HEK293 (cell line): Measurements from ENCODE around the gene CD44.

Experiments used
- CTCF ChIA-PET: fragments of 350-600 bp; formaldehyde crosslinking; extraction: SDS; loops from one replicate; lab custom pipeline; 2021; ENCODE audit warnings: antibody characterized with exemption; lab: Yijun Ruan, JAX
- POLR2A ChIA-PET: fragments of 300-600 bp; formaldehyde crosslinking; extraction: SDS; loops from one replicate; lab custom pipeline; 2020; ENCODE audit warnings: antibody characterized with exemption, inconsistent platforms; lab: Yijun Ruan, JAX
- H3K27ac ChIP-seq: fragments of 200-500 bp; sonication (Bioruptor generic); 2 replicates; pipeline ENCODE4 v1.5.1; 2014; ENCODE audit warnings: low read depth, low read length, control low read depth, inconsistent platforms; ENCODE audit errors: extremely low read depth
- H3K36me3 ChIP-seq, 2 experiments: fragments of 200-500 bp in 1 of 2; sonication (Bioruptor generic) in 1 of 2; 1 replicate in 1 of 2; 2 replicates in 1 of 2; pipeline ENCODE4 v1.5.1; 2014 to 2017; ENCODE audit warnings: inconsistent platforms in 2 of 2, low read length in 2 of 2; ENCODE audit not compliant: control insufficient read depth in 2 of 2, insufficient read depth in 1 of 2
- H3K4me1 ChIP-seq: fragments of 200-500 bp; sonication (Bioruptor generic); 2 replicates; pipeline ENCODE4 v1.5.1; 2014; ENCODE audit warnings: mild to moderate bottlenecking, low read length, inconsistent platforms; ENCODE audit not compliant: control insufficient read depth, insufficient read depth
- H3K4me3 ChIP-seq: 2 replicates; pipeline ENCODE4 v1.5.1; 2011; ENCODE audit warnings: low read depth, mild to moderate bottlenecking, control low read depth, low read length, moderate library complexity
- H3K9me3 ChIP-seq: fragments of 200-500 bp; sonication (Bioruptor generic); 2 replicates; pipeline ENCODE4 v1.5.1; 2014; ENCODE audit warnings: low read depth, low read length, inconsistent platforms; ENCODE audit not compliant: control insufficient read depth, insufficient read depth
- GLIS2 ChIP-seq: fragments of 450-650 bp; formaldehyde crosslinking; IDR thresholded peaks from 2 replicates; pipeline ENCODE4 v1.5.1; 2016; ENCODE audit warnings: missing biosample characterization, missing genetic modification characterization
- HOXD13 ChIP-seq: sonication (generic); formaldehyde crosslinking; IDR thresholded peaks from 2 replicates; pipeline ENCODE4 v1.8.0; 2022; ENCODE audit warnings: missing genetic modification reagents, borderline replicate concordance
- KLF17 ChIP-seq: fragments of 450-650 bp; formaldehyde crosslinking; IDR thresholded peaks from 2 replicates; pipeline ENCODE4 v1.5.1; 2016; ENCODE audit warnings: missing biosample characterization, missing genetic modification characterization
- PBX3 ChIP-seq: sonication (generic); formaldehyde crosslinking; IDR thresholded peaks from 2 replicates; pipeline ENCODE4 v1.8.1; 2022; ENCODE audit warnings: mild to moderate bottlenecking, moderate library complexity, missing genetic modification reagents
- SETDB1 ChIP-seq: IDR thresholded peaks from one replicate; pipeline ENCODE4 v1.6.1; 2017; ENCODE audit warnings: mild to moderate bottlenecking, low read length, moderate library complexity, mixed read lengths; ENCODE audit not compliant: insufficient read length
- ZFP41 ChIP-seq: fragments of 450-650 bp; formaldehyde crosslinking; IDR thresholded peaks from 2 replicates; pipeline ENCODE4 v1.5.1; 2016; ENCODE audit warnings: missing biosample characterization, missing genetic modification characterization, borderline replicate concordance
- ZNF121 ChIP-seq: fragments of 450-650 bp; formaldehyde crosslinking; IDR thresholded peaks from 2 replicates; pipeline ENCODE4 v1.5.1; 2016; ENCODE audit warnings: missing biosample characterization, missing genetic modification characterization
- ZNF280C ChIP-seq: fragments of 450-650 bp; formaldehyde crosslinking; IDR thresholded peaks from 2 replicates; pipeline ENCODE4 v1.5.1; 2016; ENCODE audit warnings: missing biosample characterization, missing genetic modification characterization
- ZNF280D ChIP-seq: fragments of 450-650 bp; formaldehyde crosslinking; IDR thresholded peaks from 2 replicates; pipeline ENCODE4 v1.5.1; 2016; ENCODE audit warnings: missing biosample characterization, missing genetic modification characterization
- ZNF366 ChIP-seq: fragments of 450-650 bp; formaldehyde crosslinking; conservative IDR thresholded peaks from 2 replicates; pipeline ENCODE4 v1.5.1; 2016; ENCODE audit warnings: missing biosample characterization, missing genetic modification characterization
- ZNF37A ChIP-seq: fragments of 450-650 bp; IDR thresholded peaks from 2 replicates; pipeline ENCODE4 v1.5.1; 2018; ENCODE audit warnings: missing biosample characterization, missing genetic modification characterization
- ZNF394 ChIP-seq: fragments of 450-650 bp; formaldehyde crosslinking; IDR thresholded peaks from 2 replicates; pipeline ENCODE4 v1.5.1; 2016; ENCODE audit warnings: missing biosample characterization, missing genetic modification characterization, mild to moderate bottlenecking, moderate library complexity, borderline replicate concordance
- ZNF529 ChIP-seq: fragments of 450-650 bp; formaldehyde crosslinking; IDR thresholded peaks from 2 replicates; pipeline ENCODE4 v1.5.1; 2017; ENCODE audit warnings: missing genetic modification characterization, missing biosample characterization; ENCODE audit not compliant: insufficient replicate concordance
- ZNF596 ChIP-seq: fragments of 450-650 bp; IDR thresholded peaks from 2 replicates; pipeline ENCODE4 v1.5.0; 2018; ENCODE audit warnings: missing biosample characterization, mild to moderate bottlenecking, missing genetic modification characterization, moderate library complexity
- ZSCAN30 ChIP-seq: fragments of 450-650 bp; IDR thresholded peaks from 2 replicates; pipeline ENCODE4 v1.5.1; 2018; ENCODE audit warnings: missing biosample characterization, mild to moderate bottlenecking, missing genetic modification characterization, moderate library complexity
- TF ChIP-seq, protein P1 (sequence below): fragments of 450-650 bp; formaldehyde crosslinking; IDR thresholded peaks from 2 replicates; pipeline ENCODE4 v1.5.1; 2016; ENCODE audit warnings: missing biosample characterization, missing genetic modification characterization
- TF ChIP-seq, protein P2 (sequence below): fragments of 450-650 bp; formaldehyde crosslinking; IDR thresholded peaks from 2 replicates; pipeline ENCODE4 v1.5.1; 2016; ENCODE audit warnings: missing biosample characterization, missing genetic modification characterization

The CD44 gene

DNA sequence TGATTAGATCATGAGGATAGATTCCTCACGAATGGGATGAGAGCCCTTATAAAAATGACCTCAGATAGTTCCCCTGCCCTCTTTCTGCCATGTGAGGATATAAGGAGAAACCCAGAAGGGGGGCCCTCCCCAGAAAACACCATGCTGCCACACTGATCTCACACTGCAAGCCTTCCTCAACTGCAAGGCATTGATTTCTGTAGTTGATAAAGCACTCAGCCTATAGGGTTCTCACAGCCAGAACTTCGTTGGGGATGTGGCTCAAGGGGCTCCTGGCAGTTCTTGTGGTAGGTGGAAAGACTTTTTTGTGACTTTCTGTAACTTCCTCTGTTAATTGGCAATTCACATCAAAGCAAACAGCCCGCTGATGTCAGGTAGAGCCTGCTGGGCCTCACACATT, 108.9 kb downstream of the CD44 start (continued):
- TF ChIP-seq PBX3 (CRISPR knock-in tag), result no peak
- no peak for TF ChIP-seq ZNF366
- no peak for TF ChIP-seq ZNF394 (tag by site-specific recombination)
- TF ChIP-seq, protein P1, sequence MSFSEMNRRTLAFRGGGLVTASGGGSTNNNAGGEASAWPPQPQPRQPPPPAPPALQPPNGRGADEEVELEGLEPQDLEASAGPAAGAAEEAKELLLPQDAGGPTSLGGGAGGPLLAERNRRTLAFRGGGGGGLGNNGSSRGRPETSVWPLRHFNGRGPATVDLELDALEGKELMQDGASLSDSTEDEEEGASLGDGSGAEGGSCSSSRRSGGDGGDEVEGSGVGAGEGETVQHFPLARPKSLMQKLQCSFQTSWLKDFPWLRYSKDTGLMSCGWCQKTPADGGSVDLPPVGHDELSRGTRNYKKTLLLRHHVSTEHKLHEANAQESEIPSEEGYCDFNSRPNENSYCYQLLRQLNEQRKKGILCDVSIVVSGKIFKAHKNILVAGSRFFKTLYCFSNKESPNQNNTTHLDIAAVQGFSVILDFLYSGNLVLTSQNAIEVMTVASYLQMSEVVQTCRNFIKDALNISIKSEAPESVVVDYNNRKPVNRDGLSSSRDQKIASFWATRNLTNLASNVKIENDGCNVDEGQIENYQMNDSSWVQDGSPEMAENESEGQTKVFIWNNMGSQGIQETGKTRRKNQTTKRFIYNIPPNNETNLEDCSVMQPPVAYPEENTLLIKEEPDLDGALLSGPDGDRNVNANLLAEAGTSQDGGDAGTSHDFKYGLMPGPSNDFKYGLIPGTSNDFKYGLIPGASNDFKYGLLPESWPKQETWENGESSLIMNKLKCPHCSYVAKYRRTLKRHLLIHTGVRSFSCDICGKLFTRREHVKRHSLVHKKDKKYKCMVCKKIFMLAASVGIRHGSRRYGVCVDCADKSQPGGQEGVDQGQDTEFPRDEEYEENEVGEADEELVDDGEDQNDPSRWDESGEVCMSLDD (tag by site-specific recombination), result no peak
- no peak for TF ChIP-seq HOXD13 (CRISPR knock-in tag)
- TF ChIP-seq ZFP41 (tag by site-specific recombination), result no peak
- no peak for TF ChIP-seq ZNF37A (tag by site-specific recombination)
- no peak for TF ChIP-seq ZNF529 (tag by site-specific recombination)
- TF ChIP-seq GLIS2 (tag by site-specific recombination), result no peak
- TF ChIP-seq ZSCAN30, result no peak
- no peak for TF ChIP-seq ZNF121
- no peak for TF ChIP-seq ZNF280C (tag by site-specific recombination)
- no peak for TF ChIP-seq SETDB1
- TF ChIP-seq ZNF280D, result no peak
- TF ChIP-seq, protein P2, sequence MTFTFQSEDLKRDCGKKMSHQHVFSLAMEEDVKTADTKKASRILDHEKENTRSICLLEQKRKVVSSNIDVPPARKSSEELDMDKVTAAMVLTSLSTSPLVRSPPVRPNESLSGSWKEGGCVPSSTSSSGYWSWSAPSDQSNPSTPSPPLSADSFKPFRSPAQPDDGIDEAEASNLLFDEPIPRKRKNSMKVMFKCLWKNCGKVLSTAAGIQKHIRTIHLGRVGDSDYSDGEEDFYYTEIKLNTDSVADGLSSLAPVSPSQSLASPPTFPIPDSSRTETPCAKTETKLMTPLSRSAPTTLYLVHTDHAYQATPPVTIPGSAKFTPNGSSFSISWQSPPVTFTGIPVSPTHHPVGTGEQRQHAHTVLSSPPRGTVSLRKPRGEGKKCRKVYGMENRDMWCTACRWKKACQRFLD (tag by site-specific recombination), result no peak
- no peak for TF ChIP-seq ZNF596

DNA sequence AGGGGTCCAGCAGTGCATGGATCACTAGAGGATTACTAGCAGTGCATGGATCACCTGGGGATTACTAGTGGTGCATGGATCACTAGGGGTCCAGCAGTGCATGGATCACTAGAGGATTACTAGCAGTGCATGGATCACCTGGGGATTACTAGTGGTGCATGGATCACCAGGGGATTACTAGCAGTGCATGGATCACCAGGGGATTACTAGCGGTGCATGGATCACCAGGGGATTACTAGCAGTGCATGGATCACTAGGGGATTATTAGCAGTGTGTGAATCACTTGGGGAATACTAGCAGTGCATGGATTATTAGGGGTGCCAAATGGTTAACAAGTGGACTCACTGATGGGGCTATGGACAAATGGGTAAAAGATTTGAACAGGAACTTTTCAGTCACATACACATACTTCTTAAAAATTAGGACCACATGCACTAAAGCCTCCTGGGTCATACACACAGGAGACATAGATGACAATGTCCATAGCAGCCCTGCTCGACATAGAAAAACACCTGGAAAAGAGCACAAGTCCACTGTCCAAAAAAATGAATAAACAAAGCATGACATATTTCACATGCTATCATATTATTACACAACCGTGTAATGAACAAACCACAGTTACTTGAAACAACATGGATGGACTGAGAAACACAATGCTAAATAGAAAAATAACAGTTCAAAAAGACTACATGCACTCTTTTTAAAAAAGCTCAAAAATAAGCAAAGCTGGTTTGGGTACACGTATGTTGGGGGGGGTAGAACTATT, 109.8 kb downstream of the CD44 start:
- no peak for TF ChIP-seq KLF17 (tag by site-specific recombination)
- no peaks in the 10 kb centered on the region for H3K36me3 ChIP-seq
- H3K9me3 ChIP-seq, result no peaks in the 10 kb centered on the region
- H3K4me3 ChIP-seq, result no peak overlapping the region
- ChIA-PET CTCF (interaction anchor here (0.6 to 1.0 kb wide), 3 partner anchors 11 to 324 kb away, joined by 3 to 5 read pairs (median 3); no protein-coding TSS in a partner anchor), POLR2A (no interaction called here)
- H3K4me1 ChIP-seq, result no peaks in the 10 kb centered on the region
- H3K27ac ChIP-seq, result no peak overlapping the region
